GM13977 (cell line): ENCODE measurements around the gene LBHD1.
"Not testable (repeated sequence)": the region's sequence is repeated elsewhere in the genome, so short reads cannot be mapped to it uniquely, and the experiment has no call there.

Experiments
- DNase-seq: peaks from one replicate; pipeline ENCODE4 v3.0.0; 2012; ENCODE audit warnings: low spot score
- in situ Hi-C: fragments of 300-500 bp; cut with MboI; formaldehyde crosslinking; loops from one replicate; pipeline ENCODE4 v1.12.0; 2022; ENCODE audit warnings: low sequenced_read_pairs, low pct_unique_long_range_greater_than_20kb, mixed read lengths, inconsistent platforms; ENCODE audit not compliant: unreplicated experiment
- TF ChIP-seq, protein P1 (sequence below): IDR thresholded peaks from 2 replicates; pipeline ENCODE4 v1.5.1; 2012; ENCODE audit warnings: mild to moderate bottlenecking, control low read depth; ENCODE audit not compliant: insufficient read depth; ENCODE audit errors: extremely low read depth, missing control alignments

Gene LBHD1

DNA sequence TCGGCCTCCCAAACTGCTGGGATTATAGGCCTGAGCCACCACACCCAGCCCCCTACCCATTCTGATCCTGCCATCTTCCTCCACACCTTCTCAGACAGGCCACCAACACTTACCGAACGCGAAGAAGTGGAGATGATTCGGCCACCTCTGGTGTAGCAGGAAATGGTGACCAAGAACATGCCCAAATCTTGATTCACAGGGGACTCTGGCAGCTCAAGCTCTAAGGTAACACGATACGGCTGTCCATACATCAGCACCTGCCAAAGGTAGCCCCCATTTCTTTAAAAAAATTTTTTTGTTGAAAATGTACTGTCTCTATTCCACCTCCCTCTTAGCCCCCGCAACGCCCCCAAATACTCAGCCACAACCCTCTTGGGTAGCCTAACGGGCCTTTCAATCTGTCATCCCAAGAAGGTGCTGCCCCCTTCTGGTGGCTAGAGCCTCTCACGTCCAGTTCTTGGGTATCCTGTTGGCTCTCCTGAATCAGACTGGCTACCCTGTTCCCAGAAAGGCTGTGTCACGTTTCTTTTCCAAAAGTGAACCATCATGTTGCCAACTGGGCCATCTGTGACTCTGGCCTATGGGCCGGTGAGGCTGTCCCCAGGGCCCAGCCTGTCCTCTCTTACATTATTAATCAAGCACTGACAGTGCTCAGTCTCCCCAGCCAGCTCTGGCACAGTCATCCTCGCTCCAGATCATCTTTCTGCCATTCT, 22.5 kb upstream of the LBHD1 start:
- peak; percentile 83 for DNase-seq
- in situ Hi-C loops = no loop called here
- TF ChIP-seq, protein P1, sequence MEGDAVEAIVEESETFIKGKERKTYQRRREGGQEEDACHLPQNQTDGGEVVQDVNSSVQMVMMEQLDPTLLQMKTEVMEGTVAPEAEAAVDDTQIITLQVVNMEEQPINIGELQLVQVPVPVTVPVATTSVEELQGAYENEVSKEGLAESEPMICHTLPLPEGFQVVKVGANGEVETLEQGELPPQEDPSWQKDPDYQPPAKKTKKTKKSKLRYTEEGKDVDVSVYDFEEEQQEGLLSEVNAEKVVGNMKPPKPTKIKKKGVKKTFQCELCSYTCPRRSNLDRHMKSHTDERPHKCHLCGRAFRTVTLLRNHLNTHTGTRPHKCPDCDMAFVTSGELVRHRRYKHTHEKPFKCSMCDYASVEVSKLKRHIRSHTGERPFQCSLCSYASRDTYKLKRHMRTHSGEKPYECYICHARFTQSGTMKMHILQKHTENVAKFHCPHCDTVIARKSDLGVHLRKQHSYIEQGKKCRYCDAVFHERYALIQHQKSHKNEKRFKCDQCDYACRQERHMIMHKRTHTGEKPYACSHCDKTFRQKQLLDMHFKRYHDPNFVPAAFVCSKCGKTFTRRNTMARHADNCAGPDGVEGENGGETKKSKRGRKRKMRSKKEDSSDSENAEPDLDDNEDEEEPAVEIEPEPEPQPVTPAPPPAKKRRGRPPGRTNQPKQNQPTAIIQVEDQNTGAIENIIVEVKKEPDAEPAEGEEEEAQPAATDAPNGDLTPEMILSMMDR = peak; percentile 91

DNA sequence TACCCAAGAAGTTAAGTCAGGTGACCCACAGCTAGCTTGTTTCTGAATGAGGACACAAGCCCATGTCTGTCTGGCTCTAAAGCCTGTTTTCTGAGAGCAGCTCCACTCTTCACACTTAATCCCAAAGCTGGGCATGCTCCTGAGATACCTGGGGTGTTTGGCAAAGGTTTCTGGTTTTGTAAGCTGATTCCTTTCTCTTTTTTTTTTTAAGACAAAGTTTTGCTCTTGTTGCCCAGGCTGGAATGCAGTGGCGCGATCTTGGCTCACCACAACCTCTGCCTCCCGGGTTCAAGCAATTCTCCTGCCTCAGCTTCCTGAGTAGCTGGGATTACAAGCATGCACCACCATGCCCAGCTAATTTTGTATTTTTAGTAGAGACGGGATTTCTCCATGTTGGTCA, 21.6 kb upstream of the LBHD1 start:
- in situ Hi-C loops, DNase-seq: not testable (repeated sequence)

DNA sequence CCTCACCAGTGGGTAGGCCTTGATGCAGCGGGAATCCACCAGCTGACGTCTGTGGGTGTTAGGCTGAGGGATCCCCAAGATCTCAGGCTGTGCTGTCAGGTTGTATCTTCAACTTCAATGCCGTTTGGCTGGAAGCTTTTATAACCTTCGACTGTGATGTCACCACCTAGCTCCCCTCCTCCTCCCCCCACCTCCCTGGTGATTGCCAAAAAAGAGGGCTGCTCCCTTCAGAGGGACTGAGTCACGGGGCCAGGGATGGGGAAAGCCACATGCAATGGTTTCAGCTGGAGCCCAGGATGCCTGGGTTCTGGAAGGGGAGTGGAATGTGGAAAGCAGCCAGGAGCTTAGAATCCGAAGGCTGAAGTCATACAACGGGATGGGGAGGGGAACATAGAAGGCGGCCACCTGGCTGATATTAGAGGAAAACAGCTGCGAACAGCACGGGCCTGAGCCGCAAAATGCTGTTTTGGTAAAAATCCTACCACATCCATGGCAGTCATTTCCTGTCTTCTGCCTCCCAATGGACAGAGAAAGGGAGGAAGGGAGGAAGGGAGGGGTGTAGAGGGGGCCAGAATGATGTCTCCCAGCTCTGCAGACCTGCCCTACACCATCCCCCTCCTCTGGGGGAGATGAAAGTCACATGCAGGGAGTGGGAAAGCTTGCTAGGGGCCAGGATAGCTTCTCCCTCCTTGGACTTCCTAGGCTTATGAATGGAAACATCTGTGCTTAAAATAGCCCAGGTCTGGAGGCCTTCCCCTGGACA, 17.5 kb upstream of the LBHD1 start, which contains the start of gene LRRN4CL:
Gene LRRN4CL (minus strand): TSS at position 110 of the 763 bp plus-strand sequence. CDS start 1,022 bp downstream, outside the sequence.
- no peak for DNase-seq
- in situ Hi-C loops = no loop called here
- TF ChIP-seq, protein P1 = no peak

DNA sequence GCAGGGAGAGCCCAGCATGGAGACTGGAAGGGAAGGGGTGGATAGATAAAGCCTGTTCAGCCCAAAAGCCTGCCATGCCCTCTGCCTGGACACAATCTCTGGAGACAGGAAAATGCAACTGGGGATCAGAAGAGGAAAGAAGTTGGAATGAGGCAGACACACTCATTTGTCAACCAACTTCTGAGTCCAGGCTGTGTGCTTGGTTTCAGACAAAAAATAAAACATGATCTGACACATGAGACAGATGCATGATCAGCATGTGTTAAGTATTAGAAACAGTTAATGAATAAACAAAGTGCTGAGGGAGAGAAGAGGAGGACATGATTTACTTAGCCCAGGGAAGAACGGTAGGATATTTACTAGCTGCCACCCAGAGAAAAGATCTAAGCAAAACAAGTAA, 16.4 kb upstream of the LBHD1 start:
- TF ChIP-seq, protein P1 = no peak
- no peak for DNase-seq
- in situ Hi-C loops = no loop called here

DNA sequence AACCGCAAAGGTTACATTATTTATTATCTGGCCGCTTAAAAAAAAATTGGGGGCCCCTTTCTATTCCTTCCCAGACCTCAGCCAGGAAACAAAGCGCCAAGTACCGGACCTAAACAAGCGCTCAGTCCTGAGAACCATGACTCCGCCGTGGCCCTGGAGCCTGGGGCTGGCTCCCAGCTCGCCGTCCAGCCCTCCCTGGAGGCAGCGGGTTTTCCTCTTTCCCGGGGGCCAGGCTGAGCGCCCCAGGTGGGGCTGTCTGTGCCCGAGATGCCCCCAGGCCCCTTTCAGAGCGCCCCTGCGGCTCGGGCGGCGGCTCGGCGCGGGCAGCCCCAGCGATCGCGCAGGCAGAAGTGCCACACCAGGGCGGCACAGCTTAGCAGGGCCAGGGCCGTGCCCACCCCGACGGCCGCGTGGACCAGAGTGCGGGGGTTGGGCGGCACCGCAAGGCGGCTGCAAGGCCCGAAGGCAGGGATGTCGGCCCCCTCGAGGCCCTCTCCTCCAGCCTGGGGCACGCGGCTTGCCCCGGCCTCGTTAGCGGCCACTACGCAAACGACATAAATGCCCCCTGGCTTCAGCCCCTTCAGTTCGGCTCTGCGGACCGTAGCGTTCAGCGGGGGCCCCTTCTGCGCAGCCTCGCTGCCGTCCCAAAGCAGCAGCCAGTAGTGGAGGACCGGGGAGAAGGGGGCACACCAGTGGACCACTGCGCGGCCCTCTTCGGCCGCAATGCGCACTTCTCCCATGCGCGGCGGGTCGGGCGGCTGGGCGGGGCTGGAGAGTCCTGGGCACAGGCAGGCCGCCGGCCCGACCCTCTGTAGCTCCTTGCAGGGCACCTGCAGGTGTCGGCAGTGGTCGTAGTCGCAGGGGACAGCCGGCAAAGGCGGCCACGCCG, 15.7 kb upstream of the LBHD1 start:
- no peak for DNase-seq
- TF ChIP-seq, protein P1 = no peak
- in situ Hi-C loops = no loop called here

- TF ChIP-seq, protein P1 = no peak
- DNase-seq = no peak
- in situ Hi-C loops = no loop called here
These were observed 10.5 kb upstream of the LBHD1 start for GRCh38 chr11:62682518-62682917.
